Kidney glomerular epithelial cell (primary cell): ENCODE results near the gene PHPT1.
"Not testable (repeated sequence)": the region's sequence is repeated elsewhere in the genome, so short reads cannot be mapped to it uniquely, and the experiment has no call there.

Experiments used
- DNase-seq: peaks from one replicate; lab custom pipeline; 2025; lab: John Stamatoyannopoulos, UW

Gene PHPT1

GRCh38 chr9:136849038-136849959, at the start of gene PHPT1:
Gene PHPT1 (plus strand): TSS chr9:136849409. CDS start chr9:136849431, 22 bp downstream.
- peak; percentile 95 for DNase-seq

DNA sequence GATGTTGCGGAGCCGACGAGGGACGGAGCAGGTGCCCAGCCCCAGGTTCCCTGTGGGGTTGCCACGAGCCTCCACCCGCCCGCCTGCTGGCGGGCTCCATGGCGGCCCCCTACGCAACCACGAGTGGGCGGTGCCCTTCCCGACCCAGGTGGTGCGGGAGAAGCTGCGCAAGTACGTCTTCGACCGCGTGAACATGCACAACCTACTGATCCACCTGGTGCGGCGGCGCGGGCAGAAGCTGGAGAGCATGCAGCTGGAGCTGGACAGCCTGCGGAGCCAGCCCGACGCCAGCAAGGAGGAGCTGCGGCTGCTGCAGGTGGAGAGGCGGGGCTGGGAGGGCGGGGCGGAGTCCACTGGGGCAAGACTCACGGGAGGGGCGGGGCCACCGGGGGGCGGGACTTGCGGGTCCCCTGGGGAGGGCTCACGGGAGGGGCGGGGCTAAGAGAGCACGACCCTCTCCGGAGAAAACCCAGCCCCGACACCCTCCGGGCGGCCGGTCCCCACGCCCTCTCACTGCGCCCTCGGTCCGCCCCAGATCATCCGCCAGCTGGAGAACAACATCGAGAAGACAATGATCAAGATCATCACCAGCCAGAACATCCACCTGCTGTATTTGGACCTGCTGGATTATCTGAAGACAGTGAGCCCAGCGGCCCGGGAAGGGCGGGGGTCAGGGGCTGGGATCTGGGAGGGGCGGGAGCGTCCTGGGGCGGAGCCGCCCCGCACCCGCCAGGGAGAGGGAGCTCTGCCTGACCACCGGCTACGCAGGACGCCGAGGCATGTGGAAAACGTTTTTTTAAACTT, 49.2 kb upstream of the PHPT1 start:
- DNase-seq, result peak; percentile 62

- DNase-seq, result no peak
These were observed 46.9 kb upstream of the PHPT1 start for GRCh38 chr9:136802321-136802720.

- not testable (repeated sequence) for DNase-seq
These were observed 46.1 kb upstream of the PHPT1 start for GRCh38 chr9:136803009-136803550.

DNA sequence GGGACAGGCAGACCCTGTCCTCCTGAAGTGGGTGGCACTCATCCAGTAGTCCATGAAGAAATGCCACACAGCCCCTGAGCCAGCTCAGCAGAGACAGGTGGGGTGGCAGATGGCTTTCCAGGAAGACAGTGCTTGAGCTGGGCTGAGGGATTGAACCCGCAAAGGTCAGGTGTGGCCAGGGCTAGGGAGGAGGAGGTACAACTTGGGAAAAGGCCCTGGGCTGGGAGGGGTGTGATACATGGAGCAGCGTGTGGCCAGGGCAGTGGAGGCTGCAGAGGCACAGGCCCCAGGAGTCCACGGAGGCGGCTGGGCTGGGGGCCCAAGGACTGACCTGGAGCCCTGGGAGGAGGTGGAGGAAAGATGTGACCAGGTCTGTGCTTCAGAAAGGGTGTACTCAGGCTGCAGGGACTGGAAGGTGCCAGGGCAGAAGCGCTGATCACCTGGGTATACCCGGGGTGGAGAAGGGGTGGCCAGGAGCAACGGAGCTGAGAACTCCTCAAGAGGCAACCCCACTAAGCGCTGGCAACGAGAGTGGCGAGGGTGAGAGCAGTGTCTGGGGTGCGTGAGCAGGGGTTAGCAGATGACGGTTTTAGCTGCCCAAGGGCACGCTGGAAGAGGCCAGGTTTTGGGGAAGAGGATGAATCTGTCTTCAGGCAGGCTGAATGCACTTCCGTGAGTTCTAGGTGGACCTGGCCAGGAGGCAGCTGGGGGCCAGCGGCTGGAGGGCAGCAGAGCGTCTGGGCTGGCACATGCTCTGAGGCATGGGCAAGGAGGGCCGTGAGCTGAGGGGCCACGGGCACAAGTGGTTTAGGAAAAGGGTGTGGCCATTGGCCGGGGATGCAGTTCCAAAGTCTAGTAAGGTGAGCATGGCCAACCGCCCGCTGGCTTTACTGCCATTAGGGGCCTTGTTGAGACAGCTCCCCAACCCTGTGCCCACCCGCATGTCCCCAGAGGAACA, 45.4 kb upstream of the PHPT1 start:
- DNase-seq, result no peak

DNA sequence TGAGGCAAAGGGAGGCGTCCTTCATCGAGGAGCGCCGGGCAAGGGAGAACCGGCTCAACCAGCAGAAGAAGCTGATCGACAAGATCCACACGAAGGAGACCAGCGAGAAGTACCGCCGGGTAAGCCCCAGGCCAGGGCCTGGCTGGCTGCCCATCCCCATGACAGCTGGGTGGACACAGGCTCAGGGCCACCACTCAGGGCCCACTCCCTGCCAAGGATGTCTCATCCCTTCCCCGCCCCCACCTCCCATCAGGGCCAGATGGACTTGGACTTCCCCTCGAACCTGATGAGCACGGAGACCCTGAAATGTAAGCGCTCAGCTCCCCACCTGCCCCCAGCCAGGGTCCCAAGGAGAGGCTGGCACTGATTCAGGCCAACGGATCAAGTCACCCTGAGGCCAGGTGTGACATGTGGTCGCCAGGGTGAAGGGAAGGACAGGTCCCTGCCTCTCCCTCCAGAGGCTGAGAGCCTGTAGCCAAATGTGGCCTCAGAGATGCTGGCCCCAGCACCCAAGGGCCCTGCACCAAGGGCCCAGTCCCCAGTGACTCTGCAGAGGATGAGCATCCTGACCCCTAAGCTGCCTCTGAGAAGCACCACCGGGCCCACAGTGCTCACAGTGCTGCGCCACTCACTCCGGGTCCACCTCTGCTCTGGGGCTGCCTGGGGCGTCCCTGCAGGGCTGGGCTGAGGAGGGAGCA, 44.6 kb upstream of the PHPT1 start:
- no peak for DNase-seq

GRCh38 chr9:136805207-136805740, 43.9 kb upstream of the PHPT1 start:
- no peak for DNase-seq

DNA sequence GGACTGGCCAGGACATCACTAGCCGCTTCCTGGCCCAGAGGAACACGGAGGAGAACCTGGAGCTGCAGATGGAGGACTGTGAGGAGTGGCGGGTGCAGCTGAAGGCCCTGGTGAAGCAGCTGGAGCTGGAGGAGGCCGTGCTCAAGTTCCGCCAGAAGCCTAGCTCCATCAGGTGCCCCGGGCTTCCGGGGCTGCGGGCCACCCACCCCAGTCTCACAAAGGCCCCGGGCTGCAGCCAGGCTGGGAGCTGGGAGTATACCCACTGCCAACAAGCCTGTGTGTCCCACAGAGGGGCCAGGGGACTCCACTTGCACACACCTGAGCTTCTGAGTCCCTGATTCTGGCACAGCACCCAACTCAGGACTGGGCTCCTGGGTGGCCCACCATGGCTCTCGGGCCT, 43.1 kb upstream of the PHPT1 start:
- no peak for DNase-seq

DNA sequence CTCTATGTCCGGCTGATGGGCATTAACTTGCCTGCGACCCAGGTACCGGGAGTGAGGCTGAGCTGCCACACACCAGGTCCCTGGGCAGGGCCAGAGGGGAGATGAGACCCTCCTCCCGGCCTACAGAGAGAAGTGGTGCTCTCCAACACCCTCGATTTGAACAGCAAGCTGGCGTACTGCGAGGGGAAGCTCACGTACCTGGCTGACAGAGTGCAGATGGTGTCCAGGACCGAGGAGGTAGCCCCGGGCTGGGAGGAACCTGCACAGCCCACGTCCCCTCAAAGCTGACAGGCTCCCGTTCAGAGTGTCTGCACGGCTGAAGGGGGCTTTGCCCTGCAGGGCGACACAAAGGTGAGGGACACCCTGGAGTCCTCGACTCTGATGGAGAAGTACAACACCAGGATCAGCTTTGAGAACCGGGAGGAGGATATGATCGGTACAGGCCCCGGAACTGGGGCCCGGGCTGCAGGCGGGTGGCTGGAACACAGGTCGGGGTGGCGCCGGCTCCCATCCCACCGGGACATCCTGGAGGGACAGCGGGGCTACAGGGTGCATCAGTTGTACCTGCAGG, 42.5 kb upstream of the PHPT1 start:
- DNase-seq, result no peak

- peak; percentile 45 for DNase-seq
These were observed 41.7 kb upstream of the PHPT1 start, which contains the start of gene RABL6 for GRCh38 chr9:136807281-136808074. Gene RABL6 (plus strand): TSS chr9:136807948. CDS start chr9:136808197, 249 bp downstream.

- DNase-seq, result no peak
These were observed 41.0 kb upstream of the PHPT1 start for GRCh38 chr9:136808075-136808805.

GRCh38 chr9:136808806-136809158, 40.4 kb upstream of the PHPT1 start:
- peak; percentile 33 for DNase-seq

DNA sequence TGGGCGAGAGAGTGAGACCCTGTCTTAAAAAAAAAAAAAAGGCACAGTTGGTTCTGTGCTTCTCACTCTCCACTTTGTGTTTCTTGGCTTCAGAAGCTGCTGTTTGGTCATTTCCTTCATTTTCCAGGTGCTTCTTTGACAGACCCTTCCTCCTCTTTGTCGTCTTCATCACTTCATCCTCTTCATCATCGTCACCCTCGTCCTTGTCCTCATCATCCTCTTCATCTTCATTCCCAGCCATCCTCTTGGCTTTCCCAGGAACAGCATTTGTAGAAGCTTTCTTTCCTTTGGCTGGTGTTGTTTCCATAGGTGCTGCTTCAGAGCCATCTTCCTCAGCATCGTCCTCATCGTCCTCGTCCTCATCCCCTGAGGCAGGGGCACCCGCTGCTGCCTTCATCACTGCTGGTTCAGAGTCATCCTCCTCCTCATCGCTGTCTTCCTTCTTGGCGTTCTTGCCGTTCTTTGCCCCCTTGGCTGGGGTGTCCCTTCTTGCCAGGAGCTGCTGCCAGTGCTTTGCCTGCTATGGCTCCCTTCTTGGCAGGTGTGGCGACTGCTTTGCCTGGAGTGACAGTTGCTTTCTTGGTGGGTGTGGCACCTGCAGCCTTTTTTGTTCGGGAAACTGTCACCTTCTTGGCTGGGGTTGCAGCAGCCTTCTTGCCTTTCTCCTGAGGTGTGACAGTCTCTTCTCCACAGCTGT, 34.3 kb upstream of the PHPT1 start:
- DNase-seq, result no peak

- DNase-seq, result no peak
These were observed 33.8 kb upstream of the PHPT1 start for GRCh38 chr9:136815422-136815782.

DNA sequence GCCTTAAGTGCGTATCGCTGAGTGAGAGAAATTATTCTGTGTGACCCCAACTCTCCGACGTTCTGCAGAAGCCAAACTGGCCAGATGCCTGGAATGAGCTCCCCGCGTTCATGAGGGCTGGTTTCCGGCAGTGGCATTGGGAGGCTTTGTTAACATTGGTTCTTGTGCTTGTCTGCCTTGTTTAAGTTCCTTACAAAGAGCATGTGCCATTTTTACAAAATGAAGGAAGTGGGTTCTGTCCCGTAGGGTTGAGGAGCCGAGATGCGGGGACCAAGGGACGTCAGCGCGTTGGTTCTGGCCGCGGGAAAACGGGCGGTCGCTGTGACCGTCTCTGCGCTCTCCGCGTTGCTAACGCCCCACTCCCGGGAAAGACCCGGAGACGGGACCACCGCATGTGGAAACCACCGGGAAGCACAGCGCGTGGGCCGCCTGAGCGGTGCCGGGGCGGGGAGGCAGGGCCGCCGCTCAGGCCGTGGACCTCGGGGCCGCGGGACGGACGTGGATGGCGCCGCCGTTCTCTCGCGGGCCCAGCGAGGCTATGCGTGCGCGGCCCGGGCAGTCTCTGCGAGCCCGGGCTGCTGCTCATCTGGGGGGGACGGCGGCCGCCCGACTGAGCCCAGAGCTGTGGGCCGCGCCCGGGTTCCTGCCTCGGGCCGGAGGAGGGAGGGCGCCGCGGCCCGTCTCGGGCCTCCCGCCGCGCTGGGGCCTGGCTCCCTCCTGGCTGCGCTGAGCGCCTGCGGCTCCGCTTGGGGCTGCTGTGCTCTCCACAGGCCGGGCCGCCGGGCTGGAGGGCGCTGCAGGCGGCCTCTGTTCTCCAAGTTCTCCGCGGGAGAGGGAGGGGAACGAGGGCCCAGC, 28.0 kb upstream of the PHPT1 start:
- DNase-seq, result no peak

DNA sequence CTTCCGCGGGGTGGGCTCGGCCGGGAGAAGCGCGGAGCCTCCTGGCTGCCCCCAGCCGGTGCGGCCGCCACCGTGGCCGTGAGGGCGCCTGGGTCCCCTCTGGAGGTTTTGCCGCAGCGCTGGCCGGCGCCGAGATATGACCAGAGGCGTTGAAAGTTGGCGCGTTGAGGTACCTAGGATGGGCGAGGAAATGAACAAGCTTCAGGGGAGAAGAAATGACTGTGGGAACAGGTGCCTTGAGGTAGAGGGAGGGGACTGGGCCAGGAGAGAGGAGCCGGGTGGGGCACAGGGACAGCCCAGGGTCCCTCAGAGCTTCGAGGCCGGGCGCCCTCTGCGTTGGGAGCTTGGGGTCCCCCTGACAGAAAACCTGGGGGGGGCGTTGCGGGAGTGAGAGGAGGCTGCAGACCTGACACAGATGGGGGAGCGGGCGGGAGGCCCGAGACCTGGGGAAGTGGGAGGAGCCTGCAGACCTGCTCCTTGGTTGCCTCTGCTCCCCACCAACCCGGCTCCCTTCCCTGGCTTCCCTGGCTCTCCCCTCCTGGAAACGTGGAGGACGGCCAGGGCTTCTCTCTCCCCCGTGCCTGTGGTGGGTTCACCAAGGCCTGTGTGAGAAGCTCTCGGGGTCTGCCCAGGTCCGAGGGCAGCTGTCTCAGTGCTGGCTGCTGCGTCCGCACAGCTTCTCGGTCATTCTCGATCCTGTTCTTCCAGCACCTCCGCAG, 27.2 kb upstream of the PHPT1 start:
- no peak for DNase-seq
